ENCODE results near the gene PTPRN2.
"Not testable (repeated sequence)": the region's sequence is repeated elsewhere in the genome, so short reads cannot be mapped to it uniquely, and the experiment has no call there.

Gene PTPRN2

GRCh38 chr7:158377800-158378623, 209.6 kb downstream of the PTPRN2 start:
- no peak for DNase-seq

- not testable (repeated sequence) for DNase-seq
These were observed 210.8 kb downstream of the PTPRN2 start for GRCh38 chr7:158376839-158377186.

DNA sequence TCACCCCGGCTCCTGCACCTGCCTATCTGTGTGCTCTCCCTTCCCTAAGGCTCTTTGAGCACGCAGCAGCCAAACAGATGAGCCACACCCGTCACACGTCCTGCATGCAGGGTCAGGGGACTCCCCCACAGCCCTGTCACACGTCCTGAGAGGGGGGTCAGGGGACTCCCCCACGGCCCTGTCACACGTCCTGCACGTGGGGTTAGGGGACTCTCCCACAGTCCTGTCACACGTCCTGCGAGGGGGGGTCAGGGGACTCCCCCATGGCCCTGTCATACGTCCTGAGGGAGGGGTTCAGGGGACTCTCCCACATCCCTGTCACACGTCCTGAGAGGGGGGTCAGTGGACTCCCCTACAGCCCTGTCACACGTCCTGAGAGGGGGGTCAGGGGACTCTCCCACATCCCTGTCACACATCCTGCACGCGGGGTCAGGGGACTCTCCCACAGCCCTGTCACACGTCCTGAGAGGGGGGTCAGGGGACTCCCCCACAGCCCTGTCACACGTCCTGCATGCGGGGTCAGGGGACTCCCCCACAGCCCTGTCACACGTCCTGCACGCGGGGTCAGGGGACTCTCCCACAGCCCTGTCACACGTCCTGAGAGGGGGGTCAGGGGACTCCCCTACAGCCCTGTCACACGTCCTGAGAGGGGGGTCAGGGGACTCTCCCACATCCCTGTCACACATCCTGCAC, 211.3 kb downstream of the PTPRN2 start:
- not testable (repeated sequence) for DNase-seq

GRCh38 chr7:158375034-158375433, 212.6 kb downstream of the PTPRN2 start:
- DNase-seq = no peak

- no peak for DNase-seq
These were observed 213.0 kb downstream of the PTPRN2 start for GRCh38 chr7:158374586-158374985.

DNA sequence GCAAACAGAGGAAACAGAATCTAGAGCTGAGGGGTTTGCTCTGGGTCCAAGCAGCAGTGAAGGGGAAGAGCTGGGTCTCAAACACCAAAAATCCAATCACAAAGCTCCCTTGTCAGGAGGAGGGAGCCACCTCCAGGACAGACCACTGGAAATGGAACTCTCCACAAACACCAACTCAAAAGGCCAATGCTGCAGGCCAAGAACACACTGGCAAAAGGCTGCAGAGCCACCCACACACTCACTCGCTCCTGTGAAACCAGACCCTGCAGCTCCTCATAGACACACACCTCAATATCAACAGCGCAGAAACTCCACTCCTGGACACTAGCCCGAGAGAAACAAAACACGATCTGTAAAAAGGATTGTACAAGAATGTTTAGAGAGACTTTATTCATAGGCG, 213.5 kb downstream of the PTPRN2 start:
- DNase-seq = no peak

DNA sequence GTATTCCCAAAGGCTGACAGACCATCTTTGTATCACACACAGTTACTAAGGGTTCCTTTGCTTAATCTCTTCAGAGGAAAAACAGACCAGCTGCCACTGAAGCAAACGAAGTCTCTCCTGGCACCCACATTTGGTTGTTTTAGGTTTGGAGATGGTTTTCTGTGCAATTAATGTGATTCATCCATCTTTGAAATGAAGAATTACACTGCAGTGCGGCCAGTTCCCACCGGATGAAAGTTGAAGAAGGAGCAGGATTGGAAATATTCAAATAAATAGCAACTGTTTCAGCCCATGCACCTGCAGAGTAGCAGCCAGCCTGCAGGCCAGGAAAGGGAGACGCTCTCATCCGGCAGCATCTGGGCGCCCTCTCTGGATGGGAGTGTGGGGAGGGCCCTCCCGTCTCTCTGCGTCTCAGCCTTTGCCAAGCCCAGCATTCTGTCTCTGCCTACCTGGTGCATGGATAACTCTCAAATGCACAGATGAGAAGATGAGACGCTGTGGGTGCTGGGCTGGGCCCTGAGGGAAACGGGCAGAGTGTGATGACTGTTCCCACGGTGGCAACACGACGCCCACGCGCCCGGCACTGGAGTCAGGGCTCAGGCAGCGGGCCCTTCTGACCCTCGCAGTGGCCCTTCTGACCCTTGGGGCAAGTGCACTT, 214.0 kb downstream of the PTPRN2 start:
- DNase-seq = no peak

- DNase-seq = no peak
These were observed 215.0 kb downstream of the PTPRN2 start for GRCh38 chr7:158372400-158373342.

DNA sequence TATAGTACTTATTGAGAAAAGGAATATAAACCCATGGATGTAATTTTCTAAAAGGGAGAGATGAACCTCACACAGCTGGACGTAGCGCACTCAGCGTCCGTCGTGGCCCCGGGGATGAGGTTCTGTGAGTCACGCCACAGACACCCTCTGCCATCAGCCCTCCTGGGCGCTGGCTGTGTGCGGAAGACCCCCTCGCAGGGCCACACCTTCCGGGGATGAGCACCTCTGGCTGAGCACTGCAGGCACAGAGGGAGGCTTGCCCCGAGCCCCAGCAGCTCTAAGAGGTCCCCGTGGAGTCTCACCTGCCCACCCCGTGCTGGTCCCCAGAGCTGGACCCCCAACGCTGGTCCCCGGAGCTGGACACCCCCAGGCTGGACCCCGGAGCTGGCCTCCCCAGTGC, 215.8 kb downstream of the PTPRN2 start:
- DNase-seq = no peak

DNA sequence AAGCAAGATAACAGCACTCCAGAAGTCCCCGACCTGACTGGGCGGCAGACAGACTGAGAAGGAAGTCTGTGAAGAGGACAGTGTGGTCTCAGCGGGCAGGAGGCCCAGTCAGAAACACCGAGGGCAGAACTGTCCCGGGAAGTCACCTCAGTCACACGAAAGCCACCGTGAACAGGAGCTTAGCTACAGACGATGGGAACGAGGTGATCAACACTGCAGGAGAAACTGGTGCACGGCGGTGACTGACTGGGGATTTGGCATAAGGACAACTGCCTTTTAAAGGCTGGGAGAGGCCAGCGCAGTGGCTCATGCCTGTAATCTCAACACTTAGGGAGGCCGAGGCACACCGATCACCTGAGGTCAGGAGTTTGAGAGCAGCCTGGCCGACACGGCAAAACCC, 217.8 kb downstream of the PTPRN2 start:
- DNase-seq = no peak

GRCh38 chr7:158369290-158369689, 218.3 kb downstream of the PTPRN2 start:
- no peak for DNase-seq

GRCh38 chr7:158368449-158368848, 219.2 kb downstream of the PTPRN2 start:
- no peak for DNase-seq

DNA sequence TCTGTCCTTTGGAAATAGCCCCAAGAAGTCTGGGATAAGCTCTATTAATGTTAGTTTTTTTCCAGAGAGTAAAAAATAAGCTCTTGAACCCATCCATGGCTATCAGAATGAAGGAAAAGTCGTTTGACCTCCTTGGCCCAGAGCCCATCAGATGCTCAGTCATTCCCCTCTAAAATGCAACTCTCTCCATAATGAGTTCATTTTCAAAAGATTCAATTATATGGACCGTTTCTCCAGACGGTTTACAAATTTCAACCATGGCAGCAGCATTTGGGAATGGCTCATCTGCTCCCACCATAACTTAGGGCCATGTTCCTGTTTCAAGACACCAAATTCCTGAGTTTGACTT, 220.0 kb downstream of the PTPRN2 start:
- DNase-seq = no peak

DNA sequence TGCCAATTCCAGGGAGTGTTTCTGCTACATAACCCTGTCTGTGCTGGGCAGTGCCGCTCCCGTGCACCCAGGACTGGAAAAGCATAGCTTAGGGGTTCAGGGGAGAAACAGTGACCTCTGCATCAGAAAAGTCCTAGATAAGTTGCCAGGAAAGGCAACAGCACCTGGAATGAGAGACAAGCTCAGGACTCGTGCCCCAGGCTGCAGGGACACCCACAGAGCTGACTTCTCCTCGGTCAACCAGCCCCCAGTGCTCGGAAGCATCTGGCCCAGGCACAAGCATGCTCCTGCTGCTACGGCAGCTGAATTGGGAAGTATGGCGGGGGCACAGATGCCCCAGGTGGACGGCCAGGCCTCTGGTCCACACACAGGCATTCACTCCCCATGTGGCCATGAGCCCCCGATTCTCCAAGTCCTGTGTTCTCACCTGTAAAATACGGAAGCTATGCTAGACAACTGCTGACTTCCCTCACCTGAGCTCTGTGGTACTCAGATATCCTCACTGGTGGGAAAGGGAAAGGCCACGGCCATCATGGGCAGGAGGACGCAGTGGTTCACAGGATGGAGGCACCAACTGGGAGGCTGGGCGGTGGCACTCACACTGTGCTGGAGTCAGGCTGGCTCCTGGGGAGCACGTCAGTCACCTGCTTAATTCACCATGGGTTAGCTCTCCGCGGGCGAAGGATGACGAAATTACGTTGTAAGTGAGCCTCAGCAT, 220.5 kb downstream of the PTPRN2 start:
- no peak for DNase-seq

DNA sequence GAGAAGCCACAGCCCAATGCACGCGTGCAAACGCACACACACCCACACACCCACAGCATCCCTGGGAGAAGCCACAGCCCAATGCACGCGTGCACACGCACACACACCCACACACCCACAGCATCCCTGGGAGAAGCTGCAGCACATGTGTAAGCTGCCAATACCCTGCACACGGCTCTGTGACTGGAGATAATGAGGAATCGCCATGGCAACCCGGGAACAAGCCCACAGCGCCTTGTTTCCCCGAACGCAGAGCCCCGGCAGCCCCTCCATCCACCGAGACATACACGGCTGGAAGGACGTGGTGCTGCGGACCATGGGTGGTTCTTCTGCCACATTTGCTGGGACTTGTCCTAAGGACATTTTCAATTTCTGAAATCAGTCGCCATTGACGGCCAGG, 221.3 kb downstream of the PTPRN2 start:
- DNase-seq = no peak

DNA sequence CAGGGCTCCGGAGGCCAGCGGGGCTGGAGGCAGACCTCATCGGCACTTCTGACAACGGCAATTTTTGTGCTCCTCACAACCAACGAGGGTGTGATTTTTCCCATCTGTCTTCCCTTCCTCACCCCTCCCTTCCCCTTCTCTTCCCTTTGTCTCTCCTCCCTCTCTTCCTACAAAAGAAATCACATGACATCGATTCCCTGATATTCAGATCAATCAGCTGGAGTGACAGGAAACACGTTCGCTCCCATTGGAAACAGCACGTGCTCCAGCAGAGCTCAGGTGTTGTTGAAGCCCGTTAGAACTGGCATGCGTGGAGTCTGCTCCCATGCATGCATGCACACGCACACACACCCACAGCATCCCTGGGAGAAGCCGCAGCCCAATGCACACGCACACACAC, 222.4 kb downstream of the PTPRN2 start:
- no peak for DNase-seq

DNA sequence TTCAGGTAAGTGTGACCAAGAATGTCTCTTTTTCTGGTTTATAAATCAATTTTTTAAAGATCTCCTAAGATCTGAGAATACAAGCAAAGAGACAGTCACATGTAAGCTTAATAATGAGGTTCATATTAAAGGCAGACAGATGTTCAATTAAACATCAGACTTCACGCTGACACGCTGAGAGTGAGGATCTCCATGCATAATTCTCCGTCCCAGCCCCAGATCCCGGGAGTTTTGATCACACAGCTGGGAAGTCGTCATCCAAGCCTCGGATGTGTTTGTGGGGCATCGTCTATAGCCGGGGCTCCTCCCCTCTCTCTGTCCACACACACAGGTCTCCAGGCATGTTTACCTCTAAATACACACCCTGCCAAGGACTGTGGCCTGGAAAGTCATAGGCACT, 223.2 kb downstream of the PTPRN2 start:
- no peak for DNase-seq

DNA sequence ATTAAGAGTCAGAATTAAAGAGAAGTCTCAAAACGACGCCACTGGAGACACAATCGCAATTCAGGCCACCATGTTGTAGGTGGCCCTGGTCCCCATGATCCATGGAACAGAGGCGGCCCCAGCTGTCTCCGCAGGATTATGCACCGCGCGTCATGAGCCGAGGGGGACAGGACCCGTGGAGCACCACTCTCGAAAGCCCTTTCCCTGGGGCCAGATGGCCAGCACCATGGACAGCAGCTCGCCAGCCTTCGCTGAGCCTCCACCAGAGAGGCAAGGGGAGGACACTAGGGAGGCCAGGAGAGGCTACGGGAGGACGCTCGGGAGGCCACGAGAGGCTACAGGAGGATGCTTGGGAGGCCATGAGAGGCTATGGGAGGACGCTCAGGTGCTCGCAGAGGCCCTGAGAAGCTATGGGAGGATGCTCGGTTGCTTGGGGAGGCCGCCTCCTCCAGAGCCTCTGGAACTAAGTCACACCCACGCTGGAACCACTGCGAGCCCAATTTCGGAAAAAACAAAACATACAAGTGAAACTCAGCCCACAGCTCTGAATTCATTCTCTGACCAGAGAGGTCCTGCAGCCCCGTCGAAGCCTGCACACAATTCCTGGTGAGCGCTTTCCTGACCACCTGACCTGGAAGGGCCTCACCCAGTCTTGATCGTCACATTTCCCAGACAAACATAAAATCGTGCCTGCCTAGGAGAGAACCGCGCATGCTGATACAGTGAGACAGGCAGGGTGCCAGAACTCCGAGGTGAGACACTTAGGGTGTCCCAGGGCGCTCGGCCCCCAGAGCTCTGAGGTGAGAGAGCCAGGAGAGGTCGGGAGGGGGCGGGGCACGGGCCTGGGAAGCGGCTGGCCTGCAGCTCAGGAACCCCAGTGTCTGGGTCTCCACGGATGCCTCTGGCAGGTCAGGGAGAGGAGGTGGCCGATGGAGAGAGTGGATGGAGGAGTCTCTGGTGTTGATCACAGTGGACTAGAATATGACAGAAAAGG, 224.4 kb downstream of the PTPRN2 start:
- DNase-seq = no peak

DNA sequence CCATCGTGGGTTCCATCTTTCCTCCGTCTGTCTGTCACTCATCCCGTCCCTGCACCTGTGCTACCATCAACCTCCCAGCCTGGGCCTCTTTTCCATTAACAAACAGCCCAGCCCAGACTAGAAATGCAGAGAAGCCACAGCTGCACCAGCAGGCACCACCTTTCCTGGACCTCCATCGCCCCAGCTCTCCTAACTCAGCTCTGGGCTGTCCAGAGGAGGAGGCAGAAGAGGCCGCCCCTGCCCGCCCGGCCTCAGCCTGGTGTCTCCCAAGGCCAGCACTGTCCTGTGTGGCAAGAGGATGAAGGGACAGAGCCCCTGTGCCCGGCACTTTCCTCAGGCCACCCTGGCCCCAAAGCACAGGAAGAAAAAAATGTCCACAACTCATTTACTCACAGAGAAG, 225.6 kb downstream of the PTPRN2 start:
- no peak for DNase-seq

GRCh38 chr7:158361326-158361946, 226.2 kb downstream of the PTPRN2 start:
- no peak for DNase-seq

All from Kasumi-1 (cell line).